T-cell (primary cell): ENCODE results near the gene GRM7. TPM values are rescaled to one million over a fixed set of nuclear protein-coding genes. Genes with fewer than 3 reads are reported as not detected.

Experiments
- ATAC-seq, 4 experiments: fragments of 200-7000 bp in 3 of 4; fragments of 150-1000 bp in 1 of 4; cut with Tn5 transposase; replicated peaks in 1 of 4; 1 replicate in 3 of 4; 2 replicates in 1 of 4; pipeline ENCODE4 v1.10.0; 2021; ENCODE audit warnings: moderate library complexity in 3 of 4, mild to moderate bottlenecking in 2 of 4, moderate number of reproducible peaks in 1 of 4
- CTCF ChIA-PET, 2 donors: fragments of 300-600 bp; sonication (Branson Sonifier 250); formaldehyde crosslinking; loops; one replicate each; lab custom pipeline; 2022; ENCODE audit warnings: antibody characterized with exemption in 2 of 2; lab: Charles Lee
- POLR2A ChIA-PET, 2 donors: fragments of 300-600 bp; sonication (Branson Sonifier 250); formaldehyde crosslinking; loops; one replicate each; lab custom pipeline; 2022; ENCODE audit warnings: antibody characterized with exemption in 2 of 2; lab: Charles Lee
- DNase-seq, 35 experiments: peaks; one replicate each; pipeline versions ENCODE4 v3.0.0 to v3.0.0-alpha.2; 2013 to 2023
- H3K27ac ChIP-seq: one replicate; pipeline ENCODE4 v1.5.1; 2013; ENCODE audit warnings: low read length
- H3K27me3 ChIP-seq, 2 experiments: replicated peaks in 1 of 2; 1 replicate in 1 of 2; 2 replicates in 1 of 2; pipeline versions ENCODE4 v1.6.1 to v1.7.0; 2013; ENCODE audit warnings: low read length in 1 of 2, mixed read lengths in 1 of 2; ENCODE audit not compliant: control insufficient read depth in 2 of 2, insufficient read depth in 2 of 2; ENCODE audit errors: extremely low read depth in 1 of 2
- H3K36me3 ChIP-seq, 2 donors: 1 replicate in 1 of 2; 2 replicates in 1 of 2; pipeline versions ENCODE4 v1.6.1 to v1.7.0; 2013; ENCODE audit warnings: low read length in 1 of 2; ENCODE audit not compliant: control insufficient read depth in 2 of 2, insufficient read depth in 1 of 2; ENCODE audit errors: extremely low read depth in 1 of 2
- H3K4me1 ChIP-seq, 2 experiments: 1 replicate in 1 of 2; 2 replicates in 1 of 2; pipeline versions ENCODE4 v1.6.1 to v1.7.0; 2013; ENCODE audit warnings: low read length in 2 of 2, mixed read lengths in 1 of 2; ENCODE audit not compliant: insufficient read depth in 2 of 2, control insufficient read depth in 1 of 2; ENCODE audit errors: extremely low read depth in 1 of 2
- H3K4me3 ChIP-seq, 2 donors: 1 replicate in 1 of 2; 2 replicates in 1 of 2; pipeline versions ENCODE4 v1.5.1 to v1.7.0; 2013; ENCODE audit warnings: mild to moderate bottlenecking in 2 of 2, low read length in 1 of 2, moderate library complexity in 1 of 2; ENCODE audit not compliant: control insufficient read depth in 1 of 2; ENCODE audit errors: extremely low read depth in 1 of 2
- H3K9me3 ChIP-seq: 2 replicates; pipeline ENCODE4 v1.7.0; 2013
- H3K27ac Mint-ChIP-seq, 2 donors: one replicate each; pipeline ENCODE4 v1.8.0; 2020 to 2021; ENCODE audit warnings: mild to moderate bottlenecking in 2 of 2, mixed read lengths in 2 of 2
- H3K27me3 Mint-ChIP-seq, 2 donors: one replicate each; pipeline ENCODE4 v1.8.0; 2021 to 2022; ENCODE audit warnings: mixed read lengths in 2 of 2
- H3K36me3 Mint-ChIP-seq: one replicate; pipeline ENCODE4 v1.8.0; 2021; ENCODE audit warnings: mixed read lengths
- H3K4me1 Mint-ChIP-seq, 3 donors: one replicate each; pipeline ENCODE4 v1.8.0; 2020 to 2022; ENCODE audit warnings: mixed read lengths in 3 of 3, mild to moderate bottlenecking in 1 of 3
- H3K4me3 Mint-ChIP-seq, 3 donors: one replicate each; pipeline ENCODE4 v1.8.0; 2020 to 2022; ENCODE audit warnings: mild to moderate bottlenecking in 3 of 3, mixed read lengths in 3 of 3, moderate library complexity in 3 of 3
- H3K9me3 Mint-ChIP-seq, 3 donors: one replicate each; pipeline ENCODE4 v1.8.0; 2020 to 2022; ENCODE audit warnings: mixed read lengths in 3 of 3
- WGBS: methylation state at CpG from one replicate; pipeline ENCODE4 v1.1.5; 2013; ENCODE audit warnings: missing lambda C conversion rate; ENCODE audit not compliant: insufficient coverage; 5-methylcytosine and 5-hydroxymethylcytosine counted together
- total RNA-seq, 35 experiments: library from RNA in 6 of 35; stranded (reverse) in 6 of 35; fragments of 120-200 nt in 1 of 35; gene quantifications; one replicate each; pipeline versions ENCODE4 v1.2.1 to v1.2.4 and lab custom pipeline; 2013 to 2026

The GRM7 gene
- total RNA-seq, 5 donors from 2014 or later (not counting 1 experiment from before 2014, with no cell fraction given), result not detected

DNA sequence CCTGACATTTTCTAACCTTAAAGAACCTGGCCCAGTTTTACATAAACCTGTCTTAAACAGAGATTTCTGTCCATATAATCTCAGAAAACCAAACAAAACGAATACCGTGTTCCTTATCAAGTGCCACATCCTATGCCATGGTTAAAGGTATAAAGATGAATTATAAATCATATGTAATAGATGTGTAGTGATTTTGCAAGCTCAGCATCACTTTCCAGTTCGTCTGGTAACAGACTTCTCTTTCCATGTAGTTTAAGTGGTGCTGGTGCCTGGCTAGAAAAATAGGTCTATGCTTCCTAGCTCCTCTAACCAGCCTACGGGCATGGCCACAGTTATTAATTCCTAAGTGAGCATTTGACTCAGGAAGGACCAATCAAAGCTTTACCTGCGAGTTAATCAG is 3.4 kb upstream of the GRM7 start:
- no peak overlapping the region for H3K27ac Mint-ChIP-seq
- POLR2A ChIA-PET, result no interaction called here

DNA sequence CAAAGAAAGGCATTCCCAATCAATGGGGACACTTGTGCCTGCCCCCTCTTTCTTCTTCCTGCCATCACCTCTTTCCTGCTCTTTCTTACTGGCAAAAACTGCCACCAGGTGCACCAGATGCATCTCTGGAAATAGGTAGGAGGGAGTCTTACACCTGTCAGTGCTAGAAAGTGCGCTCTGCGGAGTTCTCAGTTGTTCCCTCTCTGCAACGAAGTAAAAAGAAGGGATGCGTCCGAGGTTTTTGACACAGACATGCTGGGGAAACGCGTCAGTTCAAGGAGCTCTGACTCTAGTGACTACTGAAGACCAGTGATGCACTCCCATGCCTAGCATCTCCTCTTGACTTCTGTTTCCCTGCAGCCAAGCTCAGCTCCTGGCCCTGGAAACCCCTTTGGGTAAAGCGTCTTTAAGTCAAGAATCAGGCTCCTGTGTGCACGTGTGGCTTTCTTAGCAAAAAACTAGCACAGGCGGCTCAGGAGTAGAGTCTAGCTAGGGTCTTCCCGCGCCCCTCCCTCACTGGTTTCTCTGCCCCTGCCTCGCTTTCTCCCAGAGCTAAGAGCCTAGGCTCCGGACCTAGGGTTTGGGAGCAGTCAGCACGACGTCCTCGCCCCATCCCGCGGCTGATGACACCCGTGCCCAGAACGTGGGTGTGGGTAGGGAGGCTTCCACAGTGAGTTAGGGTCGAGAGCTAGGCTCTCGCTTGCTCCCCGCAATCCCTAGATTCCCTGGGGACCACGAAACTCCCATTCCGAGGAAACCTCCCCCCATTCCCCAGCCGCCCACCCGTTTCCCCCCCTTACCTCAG is 564 bp upstream of the GRM7 start:
- H3K27ac Mint-ChIP-seq, result no peak overlapping the region
- H3K27ac ChIP-seq, result no peak overlapping the region
- no peaks in the 10 kb centered on the region for H3K4me1 ChIP-seq
- CTCF ChIA-PET, result no interaction called here
- ATAC-seq (no peak), DNase-seq (no peak)
- peaks cover 22 to 27% of the 10 kb centered on the region in 2 donors for H3K27me3 Mint-ChIP-seq
- no peak overlapping the region for H3K4me3 ChIP-seq
- no peak overlapping the region for H3K4me3 Mint-ChIP-seq
- POLR2A ChIA-PET, result no interaction called here
- H3K4me1 Mint-ChIP-seq, result no peaks in the 10 kb centered on the region
- WGBS, result 21% methylated on average over 10 of the region's 28 CpGs
- peaks cover 19 to 21% of the 10 kb centered on the region in 2 experiments for H3K27me3 ChIP-seq
- H3K36me3 ChIP-seq, result no peaks in the 10 kb centered on the region
- no peaks in the 10 kb centered on the region for H3K9me3 ChIP-seq
- no peaks in the 10 kb centered on the region for H3K36me3 Mint-ChIP-seq
- H3K9me3 Mint-ChIP-seq, result peaks cover 0 to 8% (median 1%) of the 10 kb centered on the region in 3 donors

More for the DNA sequence above, 3.4 kb upstream of the GRM7 start:
- CTCF ChIA-PET, result interaction anchor here in 1 of 2 donors (0.6 kb wide), 1 partner anchor 1098 kb away, joined by 3 read pairs; no protein-coding TSS in a partner anchor
- WGBS, result no CpG with 5 or more reads among the region's 5 CpGs
- no peaks in the 10 kb centered on the region for H3K9me3 ChIP-seq
- Mint-ChIP-seq H3K9me3 (peaks cover 0 to 3% (median 0%) of the 10 kb centered on the region in 3 donors), H3K27me3 (peaks cover 9 to 13% of the 10 kb centered on the region in 2 donors), H3K4me3 (no peak overlapping the region), H3K36me3 (no peaks in the 10 kb centered on the region), H3K4me1 (no peaks in the 10 kb centered on the region)
- H3K4me3 ChIP-seq, result no peak overlapping the region
- H3K36me3 ChIP-seq, result no peaks in the 10 kb centered on the region
- H3K27ac ChIP-seq, result no peak overlapping the region
- ATAC-seq (no peak), DNase-seq (no peak)
- H3K27me3 ChIP-seq, result peaks cover 11 to 16% of the 10 kb centered on the region in 2 experiments
- H3K4me1 ChIP-seq, result no peaks in the 10 kb centered on the region

DNA sequence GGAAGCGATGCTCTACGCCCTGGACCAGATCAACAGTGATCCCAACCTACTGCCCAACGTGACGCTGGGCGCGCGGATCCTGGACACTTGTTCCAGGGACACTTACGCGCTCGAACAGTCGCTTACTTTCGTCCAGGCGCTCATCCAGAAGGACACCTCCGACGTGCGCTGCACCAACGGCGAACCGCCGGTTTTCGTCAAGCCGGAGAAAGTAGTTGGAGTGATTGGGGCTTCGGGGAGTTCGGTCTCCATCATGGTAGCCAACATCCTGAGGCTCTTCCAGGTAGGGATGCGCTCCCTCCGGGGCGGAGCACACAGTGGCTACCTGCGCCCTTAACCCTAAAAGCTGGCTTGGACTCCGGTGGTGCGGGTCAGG is 698 bp downstream of the GRM7 start:
- no peak for ATAC-seq
- no peaks in the 10 kb centered on the region for H3K4me1 Mint-ChIP-seq
- ChIA-PET CTCF (no interaction called here), POLR2A (no interaction called here)
- H3K27ac ChIP-seq, result no peak overlapping the region
- no peak overlapping the region for H3K27ac Mint-ChIP-seq
- no peaks in the 10 kb centered on the region for H3K4me1 ChIP-seq
- H3K27me3 Mint-ChIP-seq, result peaks cover 22 to 27% of the 10 kb centered on the region in 2 donors
- H3K27me3 ChIP-seq, result peaks cover 19 to 21% of the 10 kb centered on the region in 2 experiments
- no peak for DNase-seq
- 11% methylated on average over 28 of the region's 30 CpGs for WGBS
- no peak overlapping the region for H3K4me3 Mint-ChIP-seq
- H3K9me3 ChIP-seq, result no peaks in the 10 kb centered on the region
- H3K4me3 ChIP-seq, result no peak overlapping the region
- no peaks in the 10 kb centered on the region for H3K36me3 ChIP-seq
- no peaks in the 10 kb centered on the region for H3K36me3 Mint-ChIP-seq
- peaks cover 0 to 8% (median 1%) of the 10 kb centered on the region in 3 donors for H3K9me3 Mint-ChIP-seq

DNA sequence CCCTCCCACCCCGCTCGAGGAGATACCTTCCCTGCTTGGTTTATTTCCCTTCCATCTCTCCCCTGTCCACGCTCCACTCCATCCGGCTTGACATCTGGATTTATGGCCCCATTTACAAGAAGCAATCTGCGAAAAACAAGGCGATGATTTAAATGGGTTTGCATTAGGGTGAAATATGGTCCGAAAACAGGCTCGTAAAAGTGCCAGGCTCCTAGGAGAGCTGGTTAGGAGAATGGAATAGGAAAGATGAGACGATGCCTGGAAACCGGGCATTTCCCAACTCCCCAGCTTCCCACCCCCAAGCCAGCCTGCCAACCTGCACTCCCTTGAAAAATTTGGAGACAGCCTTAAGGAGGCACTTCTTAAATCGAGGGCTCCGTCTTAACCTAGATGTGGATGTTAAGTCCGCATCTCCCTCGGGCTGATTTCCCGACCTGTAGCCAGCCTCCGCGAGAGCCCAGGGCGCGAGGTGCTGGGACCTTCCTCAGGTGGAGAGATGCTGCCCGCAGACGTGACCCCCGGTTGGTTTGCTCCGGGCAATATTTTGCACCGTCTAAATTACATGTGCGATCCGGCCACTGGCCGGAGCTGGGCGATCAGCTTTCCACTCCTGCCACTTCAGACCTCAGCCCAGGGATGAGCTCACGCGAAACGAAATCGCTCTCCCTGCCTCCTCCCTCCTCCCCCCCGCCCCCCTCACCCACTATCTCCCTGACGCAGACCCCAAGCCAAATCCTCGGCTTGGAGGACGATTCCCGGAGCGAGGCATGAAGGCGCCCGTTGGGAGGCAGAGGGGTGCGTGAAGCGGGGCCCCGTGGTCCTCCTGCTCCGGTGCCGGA is 1.3 kb downstream of the GRM7 start:
- 9% methylated on average over 30 of the region's 45 CpGs for WGBS
- CTCF ChIA-PET, result no interaction called here
- Mint-ChIP-seq H3K36me3 (no peaks in the 10 kb centered on the region), H3K27ac (no peak overlapping the region), H3K27me3 (peaks cover 22 to 27% of the 10 kb centered on the region in 2 donors), H3K9me3 (peaks cover 0 to 8% (median 1%) of the 10 kb centered on the region in 3 donors), H3K4me3 (no peak overlapping the region), H3K4me1 (no peaks in the 10 kb centered on the region)
- POLR2A ChIA-PET, result no interaction called here
- DNase-seq, result no peak
- Histone ChIP-seq H3K27me3 (peaks cover 19 to 21% of the 10 kb centered on the region in 2 experiments), H3K4me3 (no peak overlapping the region), H3K9me3 (no peaks in the 10 kb centered on the region), H3K4me1 (no peaks in the 10 kb centered on the region), H3K27ac (no peak overlapping the region), H3K36me3 (no peaks in the 10 kb centered on the region)
- no peak for ATAC-seq

DNA sequence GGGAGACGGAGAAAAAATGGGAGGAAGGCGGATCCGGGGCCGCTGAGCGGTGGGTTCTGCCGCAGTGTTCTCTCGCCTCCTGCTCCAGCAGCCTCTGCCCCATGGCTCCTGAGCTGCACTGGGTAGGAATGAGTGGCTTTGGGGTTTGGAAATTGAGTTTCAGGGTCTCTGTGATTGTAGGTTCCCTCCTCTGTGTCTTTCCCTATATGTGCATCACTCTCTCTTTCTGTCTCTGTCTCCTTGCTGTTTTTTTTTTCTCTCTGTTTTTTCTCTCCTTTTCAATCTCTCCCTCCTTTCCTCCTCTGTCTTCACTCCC is 1.9 kb downstream of the GRM7 start:
- ATAC-seq (no peak), DNase-seq (no peak)
- WGBS, result 5% methylated on average over 6 of the region's 7 CpGs
- H3K27me3 Mint-ChIP-seq, result peaks cover 22 to 27% of the 10 kb centered on the region in 2 donors
- H3K9me3 Mint-ChIP-seq, result peaks cover 0 to 8% (median 1%) of the 10 kb centered on the region in 3 donors
- H3K27me3 ChIP-seq, result peaks cover 19 to 21% of the 10 kb centered on the region in 2 experiments
- CTCF ChIA-PET, result no interaction called here
- H3K4me1 Mint-ChIP-seq, result no peaks in the 10 kb centered on the region
- H3K36me3 Mint-ChIP-seq, result no peaks in the 10 kb centered on the region
- H3K36me3 ChIP-seq, result no peaks in the 10 kb centered on the region
- no peak overlapping the region for H3K27ac Mint-ChIP-seq
- H3K4me1 ChIP-seq, result no peaks in the 10 kb centered on the region
- POLR2A ChIA-PET, result no interaction called here
- no peaks in the 10 kb centered on the region for H3K9me3 ChIP-seq
- no peak overlapping the region for H3K4me3 ChIP-seq
- no peak overlapping the region for H3K4me3 Mint-ChIP-seq
- no peak overlapping the region for H3K27ac ChIP-seq

DNA sequence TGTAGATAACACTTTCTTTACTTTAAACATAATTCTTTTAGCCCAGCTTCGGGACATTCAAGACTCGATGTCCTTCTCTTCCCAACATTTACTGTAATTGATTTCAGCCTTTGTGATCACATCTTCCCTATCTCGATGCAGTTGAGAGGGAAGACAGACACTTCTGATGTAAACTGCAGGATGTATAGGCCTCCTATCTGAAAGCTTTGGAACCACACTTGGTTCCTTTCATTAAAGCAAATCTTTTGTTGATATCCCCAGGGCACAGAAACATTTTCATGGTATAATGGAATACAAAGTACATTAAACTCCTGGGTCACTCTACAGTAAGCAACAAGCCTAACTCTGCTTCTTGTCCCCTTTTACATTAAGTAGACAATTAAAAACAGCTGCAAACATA is 6.4 kb downstream of the GRM7 start:
- no peaks in the 10 kb centered on the region for H3K4me1 Mint-ChIP-seq
- no peak overlapping the region for H3K4me3 ChIP-seq
- peaks cover 4 to 10% of the 10 kb centered on the region in 2 experiments for H3K27me3 ChIP-seq
- no peak overlapping the region for H3K27ac ChIP-seq
- peaks cover 9 to 18% of the 10 kb centered on the region in 2 donors for H3K27me3 Mint-ChIP-seq
- H3K4me1 ChIP-seq, result no peaks in the 10 kb centered on the region
- peaks cover 0 to 20% (median 1%) of the 10 kb centered on the region in 3 donors for H3K9me3 Mint-ChIP-seq
- ATAC-seq (no peak), DNase-seq (no peak)
- 60% methylated on average over 1 of the region's 3 CpGs for WGBS
- ChIA-PET POLR2A (no interaction called here), CTCF (no interaction called here)
- H3K36me3 ChIP-seq, result no peaks in the 10 kb centered on the region
- H3K9me3 ChIP-seq, result no peaks in the 10 kb centered on the region
- no peak overlapping the region for H3K4me3 Mint-ChIP-seq
- H3K27ac Mint-ChIP-seq, result no peak overlapping the region
- no peaks in the 10 kb centered on the region for H3K36me3 Mint-ChIP-seq
